ENCODE measurements around the gene TSPAN9. TPM values are rescaled to one million over a fixed set of nuclear protein-coding genes. Genes with fewer than 3 reads are reported as not detected.

Gene TSPAN9
- polyA plus RNA-seq, 1 donor (not counting 4 experiments of a cell fraction or from before 2014, with no cell fraction given), result 27.5 TPM

- Histone ChIP-seq H3K9ac (ENCODE audit: control insufficient read depth, extremely low read depth, insufficient read depth, low read length) (no peak overlapping the region), H3K79me2 (ENCODE audit: control insufficient read depth, insufficient read depth, low read length) (no peaks in the 10 kb centered on the region), H3K4me1 (ENCODE audit: control insufficient read depth, extremely low read depth, insufficient read depth, low read length) (peaks cover 30% of the 10 kb centered on the region), H4K20me1 (ENCODE audit: control insufficient read depth, extremely low read depth, insufficient read depth, low read length) (no peaks in the 10 kb centered on the region), H3K27me3 (ENCODE audit: control insufficient read depth, extremely low read depth, insufficient read depth, low read length) (no peaks in the 10 kb centered on the region), H3K9me3 (ENCODE audit: control insufficient read depth, low read depth, low read length) (no peaks in the 10 kb centered on the region), H3K4me3 (ENCODE audit: control insufficient read depth in 2 of 3, extremely low read depth in 1 of 3, insufficient read depth in 2 of 3, low read depth in 1 of 3, low read length in 3 of 3) (no peak overlapping the region), H3K27ac (ENCODE audit: control insufficient read depth, insufficient read depth, low read length) (no peak overlapping the region), H3K9me1 (ENCODE audit: control insufficient read depth, extremely low read depth, insufficient read depth, low read length) (no peaks in the 10 kb centered on the region), H2AFZ (ENCODE audit: control insufficient read depth, low read length) (no peak overlapping the region), H3K4me2 (ENCODE audit: control insufficient read depth, extremely low read depth, insufficient read depth, low read depth, low read length) (no peak overlapping the region), H3K36me3 (ENCODE audit: control insufficient read depth in 2 of 2, extremely low read depth in 1 of 2, insufficient read depth in 2 of 2, low read length in 2 of 2) (no peaks in the 10 kb centered on the region)
- FAIRE-seq (no peak), DNase-seq (ENCODE audit: low read depth, low spot score) (no peak)
- dilution Hi-C loops (cut with MboI; ENCODE audit: extremely low pct_ligation_motif_present, low sequenced_read_pairs), result no loop called here
- TF ChIP-seq EZH2 (IDR thresholded peaks at IDR 0.05; ENCODE audit: low read length), result no peak
These were observed 218.6 kb downstream of the TSPAN9 start for GRCh38 chr12:3295646-3296408.

- Histone ChIP-seq H3K4me2 (ENCODE audit: control insufficient read depth, extremely low read depth, insufficient read depth, low read depth, low read length) (no peak overlapping the region), H3K4me1 (ENCODE audit: control insufficient read depth, extremely low read depth, insufficient read depth, low read length) (peaks cover 36% of the 10 kb centered on the region), H3K9me3 (ENCODE audit: control insufficient read depth, low read depth, low read length) (no peaks in the 10 kb centered on the region), H4K20me1 (ENCODE audit: control insufficient read depth, extremely low read depth, insufficient read depth, low read length) (no peaks in the 10 kb centered on the region), H3K9ac (ENCODE audit: control insufficient read depth, extremely low read depth, insufficient read depth, low read length) (no peak overlapping the region), H3K79me2 (ENCODE audit: control insufficient read depth, insufficient read depth, low read length) (no peaks in the 10 kb centered on the region), H3K36me3 (ENCODE audit: control insufficient read depth in 2 of 2, extremely low read depth in 1 of 2, insufficient read depth in 2 of 2, low read length in 2 of 2) (no peaks in the 10 kb centered on the region), H3K27me3 (ENCODE audit: control insufficient read depth, extremely low read depth, insufficient read depth, low read length) (no peaks in the 10 kb centered on the region), H3K9me1 (ENCODE audit: control insufficient read depth, extremely low read depth, insufficient read depth, low read length) (no peaks in the 10 kb centered on the region), H3K27ac (ENCODE audit: control insufficient read depth, insufficient read depth, low read length) (no peak overlapping the region), H2AFZ (ENCODE audit: control insufficient read depth, low read length) (no peak overlapping the region), H3K4me3 (ENCODE audit: control insufficient read depth in 2 of 3, extremely low read depth in 1 of 3, insufficient read depth in 2 of 3, low read depth in 1 of 3, low read length in 3 of 3) (no peak overlapping the region)
- FAIRE-seq (no peak), DNase-seq (ENCODE audit: low read depth, low spot score) (no peak)
- TF ChIP-seq CTCF (optimal IDR thresholded peaks at IDR 0.05 in 1 of 3, IDR thresholded peaks at IDR 0.05 in 1 of 3, conservative IDR thresholded peaks at IDR 0.05 in 1 of 3; ENCODE audit: extremely low read depth in 1 of 3, insufficient read depth in 2 of 3, low read length in 3 of 3) (no peak), EZH2 (IDR thresholded peaks at IDR 0.05; ENCODE audit: low read length) (no peak)
- dilution Hi-C loops (cut with MboI; ENCODE audit: extremely low pct_ligation_motif_present, low sequenced_read_pairs), result no loop called here
These were observed 219.2 kb downstream of the TSPAN9 start for GRCh38 chr12:3296409-3296701.

- no peak for TF ChIP-seq EZH2 (IDR thresholded peaks at IDR 0.05; ENCODE audit: low read length)
- FAIRE-seq, result no peak
- Histone ChIP-seq H3K4me1 (ENCODE audit: control insufficient read depth, extremely low read depth, insufficient read depth, low read length) (peaks cover 35% of the 10 kb centered on the region), H3K27me3 (ENCODE audit: control insufficient read depth, extremely low read depth, insufficient read depth, low read length) (no peaks in the 10 kb centered on the region), H3K27ac (ENCODE audit: control insufficient read depth, insufficient read depth, low read length) (no peak overlapping the region), H3K9me3 (ENCODE audit: control insufficient read depth, low read depth, low read length) (no peaks in the 10 kb centered on the region), H3K36me3 (ENCODE audit: control insufficient read depth in 2 of 2, extremely low read depth in 1 of 2, insufficient read depth in 2 of 2, low read length in 2 of 2) (no peaks in the 10 kb centered on the region), H3K9ac (ENCODE audit: control insufficient read depth, extremely low read depth, insufficient read depth, low read length) (no peak overlapping the region), H3K9me1 (ENCODE audit: control insufficient read depth, extremely low read depth, insufficient read depth, low read length) (no peaks in the 10 kb centered on the region), H4K20me1 (ENCODE audit: control insufficient read depth, extremely low read depth, insufficient read depth, low read length) (no peaks in the 10 kb centered on the region), H3K4me2 (ENCODE audit: control insufficient read depth, extremely low read depth, insufficient read depth, low read depth, low read length) (no peak overlapping the region), H2AFZ (ENCODE audit: control insufficient read depth, low read length) (no peak overlapping the region), H3K79me2 (ENCODE audit: control insufficient read depth, insufficient read depth, low read length) (no peaks in the 10 kb centered on the region), H3K4me3 (ENCODE audit: control insufficient read depth in 2 of 3, extremely low read depth in 1 of 3, insufficient read depth in 2 of 3, low read depth in 1 of 3, low read length in 3 of 3) (no peak overlapping the region)
- DNase-seq (ENCODE audit: low read depth, low spot score), result no peak
- dilution Hi-C loops (cut with MboI; ENCODE audit: extremely low pct_ligation_motif_present, low sequenced_read_pairs), result no loop called here
These were observed 221.4 kb downstream of the TSPAN9 start for GRCh38 chr12:3298603-3299002.
